ENCODE results near the gene MRPL52. TPM values are rescaled to one million over a fixed set of nuclear protein-coding genes. Genes with fewer than 3 reads are reported as not detected.

MRPL52 gene
- total and polyA plus RNA-seq, 2 of the 13 experiments (the other 11 are each of a cell fraction or from before 2014, with no cell fraction given): 118 to 329 TPM

DNA sequence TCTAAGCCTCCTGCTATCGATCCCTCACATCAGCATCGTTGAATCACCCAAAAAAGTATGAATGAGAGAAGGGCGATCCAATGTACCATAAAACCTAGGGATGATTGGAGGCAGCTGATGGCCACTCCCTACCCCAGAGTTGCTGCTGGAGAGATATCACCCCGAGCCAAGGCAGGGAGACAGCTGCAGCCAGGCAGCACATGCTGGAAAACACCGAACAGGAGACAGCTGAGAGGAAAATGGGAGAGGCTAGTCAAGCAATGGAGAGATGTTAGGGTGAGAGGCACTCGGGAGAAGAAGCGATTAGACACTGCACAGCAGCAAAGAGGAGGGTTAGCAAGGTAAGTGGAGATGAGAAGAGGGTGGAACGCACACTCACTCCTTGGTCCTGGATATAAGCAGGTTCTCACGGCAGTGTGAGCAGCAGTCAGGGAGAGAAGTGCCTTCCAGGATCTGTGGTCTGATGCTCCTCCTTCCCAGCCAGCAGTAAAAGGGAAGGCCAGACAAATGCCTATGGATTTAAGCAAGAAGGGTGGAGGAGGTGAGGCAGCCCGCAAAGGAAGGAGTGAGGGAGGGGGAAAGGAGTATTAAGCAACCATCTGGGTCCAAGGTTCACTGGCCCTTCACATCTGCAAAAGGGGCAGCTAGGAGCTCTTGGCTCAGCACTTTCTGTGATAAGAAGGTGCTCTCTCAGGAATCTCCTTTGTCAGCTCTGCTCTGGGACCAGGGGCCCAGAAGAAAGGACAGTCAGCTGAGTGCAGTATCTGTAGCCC lies 14.6 kb upstream of the MRPL52 start, which contains the start of gene SLC7A7 (continued):
- TF ChIP-seq, protein P1, sequence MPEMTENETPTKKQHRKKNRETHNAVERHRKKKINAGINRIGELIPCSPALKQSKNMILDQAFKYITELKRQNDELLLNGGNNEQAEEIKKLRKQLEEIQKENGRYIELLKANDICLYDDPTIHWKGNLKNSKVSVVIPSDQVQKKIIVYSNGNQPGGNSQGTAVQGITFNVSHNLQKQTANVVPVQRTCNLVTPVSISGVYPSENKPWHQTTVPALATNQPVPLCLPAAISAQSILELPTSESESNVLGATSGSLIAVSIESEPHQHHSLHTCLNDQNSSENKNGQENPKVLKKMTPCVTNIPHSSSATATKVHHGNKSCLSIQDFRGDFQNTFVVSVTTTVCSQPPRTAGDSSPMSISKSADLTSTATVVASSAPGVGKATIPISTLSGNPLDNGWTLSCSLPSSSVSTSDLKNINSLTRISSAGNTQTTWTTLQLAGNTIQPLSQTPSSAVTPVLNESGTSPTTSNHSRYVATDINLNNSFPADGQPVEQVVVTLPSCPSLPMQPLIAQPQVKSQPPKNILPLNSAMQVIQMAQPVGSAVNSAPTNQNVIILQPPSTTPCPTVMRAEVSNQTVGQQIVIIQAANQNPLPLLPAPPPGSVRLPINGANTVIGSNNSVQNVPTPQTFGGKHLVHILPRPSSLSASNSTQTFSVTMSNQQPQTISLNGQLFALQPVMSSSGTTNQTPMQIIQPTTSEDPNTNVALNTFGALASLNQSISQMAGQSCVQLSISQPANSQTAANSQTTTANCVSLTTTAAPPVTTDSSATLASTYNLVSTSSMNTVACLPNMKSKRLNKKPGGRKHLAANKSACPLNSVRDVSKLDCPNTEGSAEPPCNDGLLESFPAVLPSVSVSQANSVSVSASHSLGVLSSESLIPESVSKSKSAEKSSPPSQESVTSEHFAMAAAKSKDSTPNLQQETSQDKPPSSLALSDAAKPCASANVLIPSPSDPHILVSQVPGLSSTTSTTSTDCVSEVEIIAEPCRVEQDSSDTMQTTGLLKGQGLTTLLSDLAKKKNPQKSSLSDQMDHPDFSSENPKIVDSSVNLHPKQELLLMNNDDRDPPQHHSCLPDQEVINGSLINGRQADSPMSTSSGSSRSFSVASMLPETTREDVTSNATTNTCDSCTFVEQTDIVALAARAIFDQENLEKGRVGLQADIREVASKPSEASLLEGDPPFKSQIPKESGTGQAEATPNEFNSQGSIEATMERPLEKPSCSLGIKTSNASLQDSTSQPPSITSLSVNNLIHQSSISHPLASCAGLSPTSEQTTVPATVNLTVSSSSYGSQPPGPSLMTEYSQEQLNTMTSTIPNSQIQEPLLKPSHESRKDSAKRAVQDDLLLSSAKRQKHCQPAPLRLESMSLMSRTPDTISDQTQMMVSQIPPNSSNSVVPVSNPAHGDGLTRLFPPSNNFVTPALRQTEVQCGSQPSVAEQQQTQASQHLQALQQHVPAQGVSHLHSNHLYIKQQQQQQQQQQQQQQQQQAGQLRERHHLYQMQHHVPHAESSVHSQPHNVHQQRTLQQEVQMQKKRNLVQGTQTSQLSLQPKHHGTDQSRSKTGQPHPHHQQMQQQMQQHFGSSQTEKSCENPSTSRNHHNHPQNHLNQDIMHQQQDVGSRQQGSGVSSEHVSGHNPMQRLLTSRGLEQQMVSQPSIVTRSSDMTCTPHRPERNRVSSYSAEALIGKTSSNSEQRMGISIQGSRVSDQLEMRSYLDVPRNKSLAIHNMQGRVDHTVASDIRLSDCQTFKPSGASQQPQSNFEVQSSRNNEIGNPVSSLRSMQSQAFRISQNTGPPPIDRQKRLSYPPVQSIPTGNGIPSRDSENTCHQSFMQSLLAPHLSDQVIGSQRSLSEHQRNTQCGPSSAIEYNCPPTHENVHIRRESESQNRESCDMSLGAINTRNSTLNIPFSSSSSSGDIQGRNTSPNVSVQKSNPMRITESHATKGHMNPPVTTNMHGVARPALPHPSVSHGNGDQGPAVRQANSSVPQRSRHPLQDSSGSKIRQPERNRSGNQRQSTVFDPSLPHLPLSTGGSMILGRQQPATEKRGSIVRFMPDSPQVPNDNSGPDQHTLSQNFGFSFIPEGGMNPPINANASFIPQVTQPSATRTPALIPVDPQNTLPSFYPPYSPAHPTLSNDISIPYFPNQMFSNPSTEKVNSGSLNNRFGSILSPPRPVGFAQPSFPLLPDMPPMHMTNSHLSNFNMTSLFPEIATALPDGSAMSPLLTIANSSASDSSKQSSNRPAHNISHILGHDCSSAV (CRISPR knock-in tag; IDR thresholded peaks at IDR 0.05; ENCODE audit: borderline replicate concordance): no peak
- TF ChIP-seq, protein P2, sequence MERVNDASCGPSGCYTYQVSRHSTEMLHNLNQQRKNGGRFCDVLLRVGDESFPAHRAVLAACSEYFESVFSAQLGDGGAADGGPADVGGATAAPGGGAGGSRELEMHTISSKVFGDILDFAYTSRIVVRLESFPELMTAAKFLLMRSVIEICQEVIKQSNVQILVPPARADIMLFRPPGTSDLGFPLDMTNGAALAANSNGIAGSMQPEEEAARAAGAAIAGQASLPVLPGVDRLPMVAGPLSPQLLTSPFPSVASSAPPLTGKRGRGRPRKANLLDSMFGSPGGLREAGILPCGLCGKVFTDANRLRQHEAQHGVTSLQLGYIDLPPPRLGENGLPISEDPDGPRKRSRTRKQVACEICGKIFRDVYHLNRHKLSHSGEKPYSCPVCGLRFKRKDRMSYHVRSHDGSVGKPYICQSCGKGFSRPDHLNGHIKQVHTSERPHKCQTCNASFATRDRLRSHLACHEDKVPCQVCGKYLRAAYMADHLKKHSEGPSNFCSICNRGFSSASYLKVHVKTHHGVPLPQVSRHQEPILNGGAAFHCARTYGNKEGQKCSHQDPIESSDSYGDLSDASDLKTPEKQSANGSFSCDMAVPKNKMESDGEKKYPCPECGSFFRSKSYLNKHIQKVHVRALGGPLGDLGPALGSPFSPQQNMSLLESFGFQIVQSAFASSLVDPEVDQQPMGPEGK (CRISPR knock-in tag; IDR thresholded peaks at IDR 0.05): peak; percentile 76
- TF ChIP-seq HNRNPH1 (optimal IDR thresholded peaks at IDR 0.05; ENCODE audit: low read depth, low read length) (no peak), KLF6 (CRISPR knock-in tag; IDR thresholded peaks at IDR 0.05) (no peak), ELF3 (CRISPR knock-in tag; IDR thresholded peaks at IDR 0.05) (no peak), AKAP8 (CRISPR knock-in tag; IDR thresholded peaks at IDR 0.05) (no peak), CCDC6 (CRISPR knock-in tag; IDR thresholded peaks at IDR 0.05) (no peak), ZNF230 (CRISPR knock-in tag; IDR thresholded peaks at IDR 0.05) (0 out of 2 replicates have a peak, but pooled peaks have one; percentile 66), NBN (conservative IDR thresholded peaks at IDR 0.05) (no peak), ZFP90 (CRISPR knock-in tag; IDR thresholded peaks at IDR 0.05; ENCODE audit: borderline replicate concordance) (0 out of 2 replicates have a peak, but pooled peaks have one; percentile 33), ZNF589 (CRISPR knock-in tag; conservative IDR thresholded peaks at IDR 0.05) (no peak), KMT2A (CRISPR knock-in tag; IDR thresholded peaks at IDR 0.05) (no peak), ZNF234 (CRISPR knock-in tag; conservative IDR thresholded peaks at IDR 0.05) (no peak), PHF5A (CRISPR knock-in tag; IDR thresholded peaks at IDR 0.05; ENCODE audit: low read depth, unreplicated experiment) (no peak), ZEB1 (IDR thresholded peaks at IDR 0.05; ENCODE audit: insufficient replicate concordance, low read depth) (no peak), ARHGAP35 (CRISPR knock-in tag; IDR thresholded peaks at IDR 0.05; ENCODE audit: borderline replicate concordance) (no peak), KAT8 (CRISPR knock-in tag; IDR thresholded peaks at IDR 0.05) (0 out of 2 replicates have a peak, but pooled peaks have one; percentile 27)
- TF ChIP-seq, protein P3, sequence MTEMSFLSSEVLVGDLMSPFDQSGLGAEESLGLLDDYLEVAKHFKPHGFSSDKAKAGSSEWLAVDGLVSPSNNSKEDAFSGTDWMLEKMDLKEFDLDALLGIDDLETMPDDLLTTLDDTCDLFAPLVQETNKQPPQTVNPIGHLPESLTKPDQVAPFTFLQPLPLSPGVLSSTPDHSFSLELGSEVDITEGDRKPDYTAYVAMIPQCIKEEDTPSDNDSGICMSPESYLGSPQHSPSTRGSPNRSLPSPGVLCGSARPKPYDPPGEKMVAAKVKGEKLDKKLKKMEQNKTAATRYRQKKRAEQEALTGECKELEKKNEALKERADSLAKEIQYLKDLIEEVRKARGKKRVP (CRISPR knock-in tag; IDR thresholded peaks at IDR 0.05): no peak

Data from HepG2 (cell line).